ENCODE data around the gene SLC37A4.

DNA sequence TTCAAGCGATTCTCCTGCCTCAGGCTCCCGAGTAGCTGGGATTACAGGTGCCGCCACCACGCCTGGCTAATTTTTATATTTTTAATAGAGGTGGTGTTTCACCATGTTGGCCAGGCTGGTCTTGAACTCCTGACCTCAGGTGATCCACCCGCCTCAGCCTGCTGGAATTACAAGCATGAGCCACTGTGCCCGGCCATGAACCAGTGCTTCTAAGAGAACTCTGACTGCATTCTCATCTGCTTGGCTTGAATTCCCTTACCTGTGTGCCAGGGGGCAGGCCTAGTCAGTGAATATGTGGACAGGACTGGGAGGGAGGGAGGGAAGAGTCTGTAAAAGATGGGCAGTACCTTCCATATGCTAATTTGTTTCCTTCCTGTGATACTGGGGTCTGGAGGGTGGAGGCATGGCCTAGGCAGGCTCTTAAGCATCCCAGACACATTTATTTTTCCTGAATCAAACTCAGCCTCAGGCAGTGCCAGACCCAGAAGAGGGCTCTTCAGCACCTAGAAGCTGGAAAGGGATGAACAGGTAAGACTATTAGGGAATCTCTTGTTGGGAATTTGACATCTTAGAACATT, 19.1 kb downstream of the SLC37A4 start:
- TF ChIP-seq CTCF (IDR thresholded peaks at IDR 0.05) (no peak), POLR2AphosphoS5 (IDR thresholded peaks at IDR 0.05; ENCODE audit: insufficient read depth in 1 of 2, low read depth in 1 of 2) (no peak)
